GM12878 (cell line): ENCODE results near the gene GRK1. TPM values are rescaled to one million over a fixed set of nuclear protein-coding genes. Genes with fewer than 3 reads are reported as not detected.

Source experiments
- HDAC2 ChIP-seq: fragments of 200-600 bp; sonication (generic); IDR thresholded peaks from 2 replicates; pipeline ENCODE4 v1.6.1; 2017
- LARP7 ChIP-seq: fragments of 450-650 bp; IDR thresholded peaks from 2 replicates; pipeline ENCODE4 v1.6.1; 2017; ENCODE audit warnings: mild to moderate bottlenecking
- MEF2B ChIP-seq: fragments of 450-650 bp; IDR thresholded peaks from 2 replicates; pipeline ENCODE4 v1.6.1; 2018; ENCODE audit warnings: mild to moderate bottlenecking, moderate library complexity; ENCODE audit not compliant: partially characterized antibody, poor library complexity, severe bottlenecking
- NFYA ChIP-seq: IDR thresholded peaks from 2 replicates; pipeline ENCODE4 v1.6.1; 2011; ENCODE audit warnings: low read depth, mild to moderate bottlenecking, low read length, improper control_type of control experiment, borderline replicate concordance
- RAD21 ChIP-seq: IDR thresholded peaks from 2 replicates; pipeline ENCODE4 v1.6.1; 2011; ENCODE audit warnings: mild to moderate bottlenecking, low read depth, low read length, moderate library complexity; ENCODE audit not compliant: insufficient read depth
- STAT1 ChIP-seq: fragments of 450-650 bp; conservative IDR thresholded peaks from 2 replicates; pipeline ENCODE4 v1.6.1; 2014; ENCODE audit warnings: antibody characterized with exemption, mild to moderate bottlenecking
- TCF12 ChIP-seq: IDR thresholded peaks from 2 replicates; pipeline ENCODE4 v1.6.1; 2011; ENCODE audit warnings: low read depth, mild to moderate bottlenecking, low read length
- polyA plus RNA-seq, 11 experiments: library from polyadenylated mRNA; depleted of rRNA in 4 of 11; unstranded in 6 of 11; stranded (reverse) in 5 of 11; fragments of >200 nt; fragmentation: Nextera tagmentation in 4 of 11; fragmentation: Illumina TruSeq in 1 of 11; extraction: Ambion mirVana in 4 of 11; extraction: Trizol in 1 of 11; gene quantifications; 1 replicate in 1 of 11; 2 replicates in 10 of 11; pipeline versions ENCODE4 v1.2.1 to v1.2.3, GENCODE V29; 2011 to 2016; ENCODE audit warnings: inconsistent platforms in 2 of 11, missing spikeins in 2 of 11, low read depth in 1 of 11
- total RNA-seq, 4 experiments: library from RNA; depleted of rRNA in 3 of 4; stranded (reverse); fragments of >200 nt in 3 of 4; fragmentation: Illumina TruSeq in 1 of 4; extraction: Trizol in 1 of 4; gene quantifications; 2 replicates each; pipeline versions ENCODE4 v1.2.1 to v1.2.3, GENCODE V29; 2013 to 2021
- TF ChIP-seq, protein P1 (sequence below): fragments of 150-350 bp; IDR thresholded peaks from 2 replicates; pipeline ENCODE4 v1.6.1; 2014; ENCODE audit warnings: mild to moderate bottlenecking, low read depth, low read length
- TF ChIP-seq, protein P2 (sequence below): fragments of 450-650 bp; IDR thresholded peaks from 2 replicates; pipeline ENCODE4 v1.6.1; 2017; ENCODE audit warnings: low read depth, mild to moderate bottlenecking, moderate library complexity
- TF ChIP-seq, protein P3 (sequence below): IDR thresholded peaks from 2 replicates; pipeline ENCODE4 v1.6.1; 2012; ENCODE audit warnings: low read depth, low read length, improper control_type of control experiment

Gene GRK1
- total and polyA plus RNA-seq, 10 of the 15 experiments (the other 5 are each of a cell fraction or from before 2014, with no cell fraction given) = under 0.01 to 0.04 TPM; not detected in 8

DNA sequence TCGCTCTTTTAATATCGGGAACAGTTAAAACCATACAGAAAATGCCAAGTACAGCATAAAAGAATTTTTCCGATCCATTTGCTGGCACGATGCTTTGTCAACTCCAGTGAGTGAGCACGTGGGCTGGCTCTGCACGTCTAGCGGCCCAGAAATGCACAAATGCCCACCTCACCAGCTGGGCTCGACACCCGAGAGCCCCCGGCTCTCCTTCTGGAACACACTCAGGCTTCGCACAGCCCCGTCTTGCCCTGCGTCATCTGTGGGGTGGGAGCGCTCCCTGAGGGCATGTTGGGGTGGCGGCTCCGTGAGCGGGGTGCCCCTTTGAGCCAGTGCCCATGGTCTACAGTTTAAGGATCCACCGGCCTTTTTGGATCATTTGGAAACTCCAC, 33.5 kb upstream of the GRK1 start (continued):
- TF ChIP-seq, protein P1, sequence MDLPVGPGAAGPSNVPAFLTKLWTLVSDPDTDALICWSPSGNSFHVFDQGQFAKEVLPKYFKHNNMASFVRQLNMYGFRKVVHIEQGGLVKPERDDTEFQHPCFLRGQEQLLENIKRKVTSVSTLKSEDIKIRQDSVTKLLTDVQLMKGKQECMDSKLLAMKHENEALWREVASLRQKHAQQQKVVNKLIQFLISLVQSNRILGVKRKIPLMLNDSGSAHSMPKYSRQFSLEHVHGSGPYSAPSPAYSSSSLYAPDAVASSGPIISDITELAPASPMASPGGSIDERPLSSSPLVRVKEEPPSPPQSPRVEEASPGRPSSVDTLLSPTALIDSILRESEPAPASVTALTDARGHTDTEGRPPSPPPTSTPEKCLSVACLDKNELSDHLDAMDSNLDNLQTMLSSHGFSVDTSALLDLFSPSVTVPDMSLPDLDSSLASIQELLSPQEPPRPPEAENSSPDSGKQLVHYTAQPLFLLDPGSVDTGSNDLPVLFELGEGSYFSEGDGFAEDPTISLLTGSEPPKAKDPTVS = no peak
- TF ChIP-seq, protein P2, sequence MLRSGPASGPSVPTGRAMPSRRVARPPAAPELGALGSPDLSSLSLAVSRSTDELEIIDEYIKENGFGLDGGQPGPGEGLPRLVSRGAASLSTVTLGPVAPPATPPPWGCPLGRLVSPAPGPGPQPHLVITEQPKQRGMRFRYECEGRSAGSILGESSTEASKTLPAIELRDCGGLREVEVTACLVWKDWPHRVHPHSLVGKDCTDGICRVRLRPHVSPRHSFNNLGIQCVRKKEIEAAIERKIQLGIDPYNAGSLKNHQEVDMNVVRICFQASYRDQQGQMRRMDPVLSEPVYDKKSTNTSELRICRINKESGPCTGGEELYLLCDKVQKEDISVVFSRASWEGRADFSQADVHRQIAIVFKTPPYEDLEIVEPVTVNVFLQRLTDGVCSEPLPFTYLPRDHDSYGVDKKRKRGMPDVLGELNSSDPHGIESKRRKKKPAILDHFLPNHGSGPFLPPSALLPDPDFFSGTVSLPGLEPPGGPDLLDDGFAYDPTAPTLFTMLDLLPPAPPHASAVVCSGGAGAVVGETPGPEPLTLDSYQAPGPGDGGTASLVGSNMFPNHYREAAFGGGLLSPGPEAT = no peak
- TF ChIP-seq, protein P3, sequence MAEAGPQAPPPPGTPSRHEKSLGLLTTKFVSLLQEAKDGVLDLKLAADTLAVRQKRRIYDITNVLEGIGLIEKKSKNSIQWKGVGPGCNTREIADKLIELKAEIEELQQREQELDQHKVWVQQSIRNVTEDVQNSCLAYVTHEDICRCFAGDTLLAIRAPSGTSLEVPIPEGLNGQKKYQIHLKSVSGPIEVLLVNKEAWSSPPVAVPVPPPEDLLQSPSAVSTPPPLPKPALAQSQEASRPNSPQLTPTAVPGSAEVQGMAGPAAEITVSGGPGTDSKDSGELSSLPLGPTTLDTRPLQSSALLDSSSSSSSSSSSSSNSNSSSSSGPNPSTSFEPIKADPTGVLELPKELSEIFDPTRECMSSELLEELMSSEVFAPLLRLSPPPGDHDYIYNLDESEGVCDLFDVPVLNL = no peak
- no peak for TF ChIP-seq RAD21
- TF ChIP-seq TCF12 = no peak
- no peak for TF ChIP-seq MEF2B
- TF ChIP-seq NFYA = no peak
- no peak for TF ChIP-seq HDAC2
- TF ChIP-seq LARP7 = no peak
- no peak for TF ChIP-seq STAT1
